Muscle of arm (tissue), 14 donors: Measurements from ENCODE around the gene BCO1. TPM values are rescaled to one million over a fixed set of nuclear protein-coding genes. Genes with fewer than 3 reads are reported as not detected.
A peak's percentile ranks its signal among the peaks of the same experiment; 100 is the strongest.
"Not testable (repeated sequence)": the region's sequence is repeated elsewhere in the genome, so short reads cannot be mapped to it uniquely, and the experiment has no call there.

Source experiments
- DNase-seq: peaks from one replicate; pipeline ENCODE4 v3.0.0-alpha.2; 2013
- long read RNA-seq, 11 donors: transcript quantifications; one replicate each; lab custom pipeline, GENCODE V29; 2026
- polyA plus RNA-seq, 12 donors: library from polyadenylated mRNA; unstranded; fragments of 120-200 nt; gene quantifications; one replicate each; pipeline ENCODE4 v1.2.1, GENCODE V29; 2013; ENCODE audit not compliant: insufficient read length in 12 of 12

Gene BCO1
- polyA plus RNA-seq = under 1 TPM in 3 of 12 donors, not detected in 9; 0.07 to 0.10 (median 0.08) TPM
- long read RNA-seq, donor 1 = 0 reads
- long read RNA-seq, donor 2 = 0 reads
- long read RNA-seq, donor 3 = 0 reads
- long read RNA-seq, donor 4 = 0 reads
- long read RNA-seq, donor 5 = 0 reads
- long read RNA-seq, donor 6 = 0 reads
- long read RNA-seq, donor 7 = 0 reads
- long read RNA-seq, donor 8 = 0 reads
- long read RNA-seq, donor 9 = 0 reads
- long read RNA-seq, donor 10 = 0 reads
- long read RNA-seq, donor 11 = 0 reads

- peak; percentile 43 for DNase-seq
Measured at GRCh38 chr16:81238296-81239011, at the start of gene BCO1. BCO1 (plus strand) TSS chr16:81238689; CDS start chr16:81238909, 220 bp downstream.

- no peak for DNase-seq
Measured at GRCh38 chr16:81189100-81189664, 49.3 kb upstream of the BCO1 start.

GRCh38 chr16:81190667-81191066 lies 47.8 kb upstream of the BCO1 start:
- no peak for DNase-seq

GRCh38 chr16:81195885-81196534 lies 42.5 kb upstream of the BCO1 start:
- DNase-seq = no peak

- DNase-seq = no peak
Measured at GRCh38 chr16:81198635-81199034, 39.9 kb upstream of the BCO1 start.

- DNase-seq = no peak
Measured at GRCh38 chr16:81201267-81201666, 37.2 kb upstream of the BCO1 start.

GRCh38 chr16:81204798-81205680 lies 33.5 kb upstream of the BCO1 start:
- DNase-seq = peak; percentile 74

- DNase-seq = no peak
Measured at GRCh38 chr16:81207076-81207475, 31.4 kb upstream of the BCO1 start.

- DNase-seq = no peak
Measured at GRCh38 chr16:81210807-81211206, 27.7 kb upstream of the BCO1 start.

- no peak for DNase-seq
Measured at GRCh38 chr16:81212830-81213465, 25.5 kb upstream of the BCO1 start.

GRCh38 chr16:81214745-81215166 lies 23.7 kb upstream of the BCO1 start:
- no peak for DNase-seq

- no peak for DNase-seq
Measured at GRCh38 chr16:81216114-81216513, 22.4 kb upstream of the BCO1 start.

GRCh38 chr16:81216706-81217105 lies 21.8 kb upstream of the BCO1 start:
- no peak for DNase-seq

- no peak for DNase-seq
Measured at GRCh38 chr16:81219151-81219550, 19.3 kb upstream of the BCO1 start.

GRCh38 chr16:81220349-81220748 lies 18.1 kb upstream of the BCO1 start:
- DNase-seq = no peak

- DNase-seq = no peak
Measured at GRCh38 chr16:81221731-81222130, 16.8 kb upstream of the BCO1 start.

GRCh38 chr16:81224824-81225223 lies 13.7 kb upstream of the BCO1 start:
- DNase-seq = no peak

GRCh38 chr16:81225697-81226096 lies 12.8 kb upstream of the BCO1 start:
- not testable (repeated sequence) for DNase-seq

GRCh38 chr16:81227785-81228184 lies 10.7 kb upstream of the BCO1 start:
- no peak for DNase-seq

- DNase-seq = no peak
Measured at GRCh38 chr16:81229811-81230210, 8.7 kb upstream of the BCO1 start.

GRCh38 chr16:81231014-81231413 lies 7.5 kb upstream of the BCO1 start:
- no peak for DNase-seq
